GM13977 (cell line): Measurements from ENCODE around the gene ACOXL.

Experiments used
- DNase-seq: peaks from one replicate; pipeline ENCODE4 v3.0.0; 2012; ENCODE audit warnings: low spot score
- in situ Hi-C: fragments of 300-500 bp; cut with MboI; formaldehyde crosslinking; loops from one replicate; pipeline ENCODE4 v1.12.0; 2022; ENCODE audit warnings: low sequenced_read_pairs, low pct_unique_long_range_greater_than_20kb, mixed read lengths, inconsistent platforms; ENCODE audit not compliant: unreplicated experiment
- TF ChIP-seq, protein P1 (sequence below): IDR thresholded peaks from 2 replicates; pipeline ENCODE4 v1.5.1; 2012; ENCODE audit warnings: mild to moderate bottlenecking, control low read depth; ENCODE audit not compliant: insufficient read depth; ENCODE audit errors: extremely low read depth, missing control alignments

ACOXL gene

DNA sequence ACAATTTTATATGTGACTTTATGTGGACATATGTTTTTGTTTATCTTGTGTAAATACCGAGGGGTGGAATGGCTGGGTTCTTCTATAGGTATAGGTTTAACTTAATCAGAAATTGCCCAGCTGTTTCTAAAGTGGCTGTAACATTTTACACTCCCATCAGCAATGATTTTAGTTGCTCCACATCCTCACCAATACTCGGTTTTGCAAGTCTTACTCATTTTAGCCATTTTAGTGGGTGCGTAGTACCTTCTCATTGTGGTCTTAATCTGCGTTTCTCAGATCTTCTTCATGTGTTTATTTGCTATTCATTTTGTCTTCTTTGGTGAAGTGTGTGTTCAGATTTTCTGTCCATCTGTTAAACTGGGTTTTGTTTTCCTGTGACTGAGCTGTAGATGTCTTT is 292.9 kb downstream of the ACOXL start:
- DNase-seq, result no peak
- TF ChIP-seq, protein P1, sequence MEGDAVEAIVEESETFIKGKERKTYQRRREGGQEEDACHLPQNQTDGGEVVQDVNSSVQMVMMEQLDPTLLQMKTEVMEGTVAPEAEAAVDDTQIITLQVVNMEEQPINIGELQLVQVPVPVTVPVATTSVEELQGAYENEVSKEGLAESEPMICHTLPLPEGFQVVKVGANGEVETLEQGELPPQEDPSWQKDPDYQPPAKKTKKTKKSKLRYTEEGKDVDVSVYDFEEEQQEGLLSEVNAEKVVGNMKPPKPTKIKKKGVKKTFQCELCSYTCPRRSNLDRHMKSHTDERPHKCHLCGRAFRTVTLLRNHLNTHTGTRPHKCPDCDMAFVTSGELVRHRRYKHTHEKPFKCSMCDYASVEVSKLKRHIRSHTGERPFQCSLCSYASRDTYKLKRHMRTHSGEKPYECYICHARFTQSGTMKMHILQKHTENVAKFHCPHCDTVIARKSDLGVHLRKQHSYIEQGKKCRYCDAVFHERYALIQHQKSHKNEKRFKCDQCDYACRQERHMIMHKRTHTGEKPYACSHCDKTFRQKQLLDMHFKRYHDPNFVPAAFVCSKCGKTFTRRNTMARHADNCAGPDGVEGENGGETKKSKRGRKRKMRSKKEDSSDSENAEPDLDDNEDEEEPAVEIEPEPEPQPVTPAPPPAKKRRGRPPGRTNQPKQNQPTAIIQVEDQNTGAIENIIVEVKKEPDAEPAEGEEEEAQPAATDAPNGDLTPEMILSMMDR, result no peak
- in situ Hi-C loops, result no loop called here

DNA sequence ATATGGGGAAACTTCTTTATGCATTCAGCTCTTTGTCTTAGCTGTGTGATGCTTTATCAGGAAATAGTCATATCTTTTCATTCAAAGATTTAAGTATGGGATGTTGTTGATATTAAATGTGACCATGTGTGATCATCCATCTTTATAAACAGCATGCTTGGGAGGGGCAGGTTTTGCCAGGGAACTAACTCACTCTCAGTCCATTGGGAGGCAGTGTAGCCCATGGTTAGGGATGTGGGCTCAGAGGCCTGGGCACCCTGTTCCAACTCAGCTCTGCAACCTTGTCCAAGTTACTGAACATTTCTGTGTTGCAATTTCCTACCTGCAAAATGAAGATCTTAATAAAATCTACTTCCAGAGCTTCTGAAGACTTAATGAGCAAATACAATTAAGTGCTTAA is 296.3 kb downstream of the ACOXL start:
- in situ Hi-C loops, result no loop called here
- DNase-seq, result no peak
- TF ChIP-seq, protein P1, result peak; percentile 33

DNA sequence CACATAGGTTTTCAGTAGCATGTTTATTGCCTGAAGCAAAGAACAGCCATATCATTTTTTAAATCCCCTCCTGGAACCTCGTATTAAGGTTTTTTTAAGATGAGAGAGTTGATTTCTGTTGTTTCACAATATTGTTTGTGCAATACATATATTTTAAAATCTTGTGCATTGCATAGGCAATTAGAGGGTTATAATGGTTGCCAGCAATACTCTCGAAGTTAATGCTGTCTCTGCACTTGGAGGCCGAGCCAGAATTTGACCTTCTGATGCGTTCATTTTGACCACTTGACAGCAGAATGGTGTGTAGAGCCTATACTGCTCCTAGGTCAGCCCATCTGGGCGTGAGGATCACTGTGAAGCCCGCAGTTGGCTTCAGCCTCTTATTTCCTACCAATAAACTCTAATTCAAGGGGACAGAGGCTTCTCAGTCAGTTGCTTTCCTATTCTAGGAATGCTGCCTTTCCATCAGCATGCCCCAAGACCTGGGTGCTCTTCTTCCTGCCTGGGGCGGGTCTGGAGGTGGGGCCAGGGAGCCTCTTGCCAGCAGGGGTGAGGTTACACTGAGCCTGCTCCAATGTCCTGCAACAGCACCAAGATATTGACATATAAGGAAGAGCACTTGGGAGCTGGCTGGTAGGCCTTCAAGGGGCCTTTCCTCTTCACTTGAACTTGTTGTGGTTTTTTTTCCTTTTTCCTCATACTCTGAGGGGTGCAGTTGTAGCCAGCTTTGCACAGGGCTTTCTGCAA is 297.0 kb downstream of the ACOXL start:
- DNase-seq, result no peak
- TF ChIP-seq, protein P1, result no peak
- in situ Hi-C loops, result no loop called here

DNA sequence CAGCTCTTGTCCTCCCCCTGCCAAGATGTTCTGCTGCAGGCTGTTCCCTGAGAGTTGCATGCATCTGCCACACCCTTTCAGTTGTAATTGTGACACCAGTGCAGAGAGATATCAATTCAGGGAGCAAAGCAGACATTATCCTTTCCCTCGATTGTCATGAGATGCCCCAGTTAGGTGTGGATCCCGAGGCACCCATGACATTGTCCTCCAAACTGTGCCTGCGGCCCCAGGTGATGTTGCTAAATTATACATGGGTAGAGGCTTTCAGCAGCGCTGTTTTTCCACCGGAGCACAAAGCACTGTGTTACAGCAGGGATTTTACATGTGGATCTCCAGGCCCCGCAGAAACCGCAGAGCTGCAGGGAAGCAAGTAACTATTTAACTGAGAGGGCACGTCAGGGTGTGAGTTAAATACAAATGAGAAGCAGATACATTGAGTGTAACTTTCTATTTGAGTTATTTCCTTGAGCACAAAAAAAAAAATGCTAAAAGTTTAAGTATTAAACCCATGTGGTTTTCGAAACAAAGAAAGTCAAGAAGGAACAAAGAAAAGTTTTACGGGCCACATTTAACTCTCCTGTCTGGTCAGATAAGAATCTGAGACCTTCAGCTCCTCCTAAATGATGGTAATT is 298.0 kb downstream of the ACOXL start:
- in situ Hi-C loops, result no loop called here

DNA sequence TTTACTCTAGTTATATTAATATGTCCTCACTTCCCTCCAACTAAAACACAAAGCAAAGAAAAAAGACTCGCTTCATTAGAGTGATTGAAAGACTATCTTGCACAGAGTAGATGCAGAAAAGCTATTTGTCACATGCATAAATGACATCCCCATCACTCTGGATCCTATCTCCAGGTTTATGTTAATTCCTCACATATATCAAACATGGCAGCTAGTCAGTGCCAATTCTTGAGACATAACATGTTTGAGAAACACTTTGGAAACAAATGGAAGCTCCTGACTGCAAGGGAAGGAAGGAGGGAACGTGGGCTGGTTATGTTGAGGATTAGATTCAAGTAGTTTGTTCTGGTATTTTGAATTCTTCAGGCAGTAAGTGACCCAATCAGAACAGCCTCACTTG is 298.6 kb downstream of the ACOXL start:
- in situ Hi-C loops, result no loop called here
- DNase-seq, result no peak
- TF ChIP-seq, protein P1, result no peak

More for the DNA sequence above, 298.0 kb downstream of the ACOXL start:
- DNase-seq, result peak; percentile 37
- TF ChIP-seq, protein P1, result no peak

DNA sequence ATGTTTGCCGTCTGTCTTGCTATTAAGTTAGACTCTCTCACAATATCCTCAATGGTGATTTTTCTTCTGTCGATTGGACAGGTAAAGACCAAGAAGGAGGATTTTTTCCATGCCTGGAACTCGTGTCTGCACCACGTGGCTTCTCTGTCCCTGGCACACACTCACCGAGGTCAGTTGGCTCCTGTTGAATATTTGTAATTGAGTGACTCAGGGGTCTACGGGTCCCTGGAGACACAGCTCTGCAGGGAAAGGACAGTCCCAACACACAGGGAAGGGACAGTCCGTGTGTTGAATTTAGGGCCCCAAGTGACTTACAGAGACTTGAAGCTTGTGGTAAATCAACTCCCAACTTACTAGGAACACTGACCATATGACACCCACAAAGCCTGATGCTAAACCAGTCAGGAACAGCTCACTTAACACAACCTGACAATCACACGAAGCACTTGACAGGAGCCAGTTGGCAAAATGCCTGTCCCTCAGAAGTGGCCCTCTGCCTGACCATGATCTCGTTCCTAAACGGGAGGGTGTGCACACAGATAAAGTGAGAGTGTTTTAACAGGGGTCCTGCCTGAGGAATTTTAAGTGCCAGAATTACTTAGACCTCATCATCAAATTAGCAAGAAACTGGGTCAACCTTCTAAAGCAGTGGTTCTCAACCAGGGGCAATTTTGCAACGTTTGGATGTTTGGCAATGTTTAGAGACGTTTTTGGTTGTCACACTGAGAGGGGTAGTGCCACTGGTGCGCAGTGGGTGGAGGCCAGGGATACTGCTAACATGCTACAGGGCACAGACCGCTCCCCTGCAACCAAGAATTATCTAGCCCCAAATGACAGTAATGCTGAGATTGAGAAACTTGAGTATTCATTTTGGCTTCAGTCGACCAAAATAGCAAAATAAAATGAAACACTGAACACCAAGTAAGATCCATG is 299.4 kb downstream of the ACOXL start:
- in situ Hi-C loops, result no loop called here
- TF ChIP-seq, protein P1, result no peak
- DNase-seq, result no peak
